ENCODE measurements around the gene RMP24.
"Not testable (repeated sequence)": the region's sequence is repeated elsewhere in the genome, so short reads cannot be mapped to it uniquely, and the experiment has no call there.

GRCh38 chr18:36024241-36024640 is 51.8 kb downstream of the RMP24 start:
- TF ChIP-seq, protein P1, sequence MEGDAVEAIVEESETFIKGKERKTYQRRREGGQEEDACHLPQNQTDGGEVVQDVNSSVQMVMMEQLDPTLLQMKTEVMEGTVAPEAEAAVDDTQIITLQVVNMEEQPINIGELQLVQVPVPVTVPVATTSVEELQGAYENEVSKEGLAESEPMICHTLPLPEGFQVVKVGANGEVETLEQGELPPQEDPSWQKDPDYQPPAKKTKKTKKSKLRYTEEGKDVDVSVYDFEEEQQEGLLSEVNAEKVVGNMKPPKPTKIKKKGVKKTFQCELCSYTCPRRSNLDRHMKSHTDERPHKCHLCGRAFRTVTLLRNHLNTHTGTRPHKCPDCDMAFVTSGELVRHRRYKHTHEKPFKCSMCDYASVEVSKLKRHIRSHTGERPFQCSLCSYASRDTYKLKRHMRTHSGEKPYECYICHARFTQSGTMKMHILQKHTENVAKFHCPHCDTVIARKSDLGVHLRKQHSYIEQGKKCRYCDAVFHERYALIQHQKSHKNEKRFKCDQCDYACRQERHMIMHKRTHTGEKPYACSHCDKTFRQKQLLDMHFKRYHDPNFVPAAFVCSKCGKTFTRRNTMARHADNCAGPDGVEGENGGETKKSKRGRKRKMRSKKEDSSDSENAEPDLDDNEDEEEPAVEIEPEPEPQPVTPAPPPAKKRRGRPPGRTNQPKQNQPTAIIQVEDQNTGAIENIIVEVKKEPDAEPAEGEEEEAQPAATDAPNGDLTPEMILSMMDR (conservative IDR thresholded peaks at IDR 0.05; ENCODE audit: low read depth, low read length): not testable (repeated sequence)
- not testable (repeated sequence) for TF ChIP-seq RCOR1 (IDR thresholded peaks at IDR 0.05; ENCODE audit: insufficient replicate concordance, low read length); POLR2A (IDR thresholded peaks at IDR 0.05; ENCODE audit: low read depth, low read length); RFX5 (IDR thresholded peaks at IDR 0.05; ENCODE audit: low read depth, low read length); CEBPB (IDR thresholded peaks at IDR 0.05; ENCODE audit: low read depth, low read length); FOS (IDR thresholded peaks at IDR 0.05; ENCODE audit: low read depth, low read length); MAZ (IDR thresholded peaks at IDR 0.05; ENCODE audit: borderline replicate concordance, low read depth, low read length); MAFK (IDR thresholded peaks at IDR 0.05; ENCODE audit: low read depth, low read length); MXI1 (IDR thresholded peaks at IDR 0.05; ENCODE audit: borderline replicate concordance, low read depth, low read length); SMC3 (IDR thresholded peaks at IDR 0.05; ENCODE audit: low read depth, low read length); ELK1 (IDR thresholded peaks at IDR 0.05; ENCODE audit: borderline replicate concordance, low read depth, low read length); RAD21 (IDR thresholded peaks at IDR 0.05; ENCODE audit: low read length); BHLHE40 (IDR thresholded peaks at IDR 0.05; ENCODE audit: low read depth, low read length); USF2 (IDR thresholded peaks at IDR 0.05; ENCODE audit: low read depth, low read length)

Data from IMR-90 (cell line).